Subcutaneous adipose tissue (tissue), 4 donors: ENCODE results near the gene WFDC1. TPM values are rescaled to one million over a fixed set of nuclear protein-coding genes. Genes with fewer than 3 reads are reported as not detected.

ENCODE experiments used
- CTCF ChIP-seq: fragments of 450-650 bp; IDR thresholded peaks from one replicate; pipeline ENCODE4 v1.5.1; 2016; ENCODE audit warnings: low read depth, mild to moderate bottlenecking, control low read depth, antibody characterized with exemption, moderate library complexity
- total RNA-seq, 4 donors: library from RNA; depleted of rRNA; stranded (reverse); fragments of >200 nt; gene quantifications; one replicate each; pipeline ENCODE4 v1.1.0, GENCODE V29; 2016

The WFDC1 gene
- total RNA-seq, 4 donors from 2014 or later = 0.38 to 0.98 (median 0.44) TPM; not detected in 1

GRCh38 chr16:84329843-84330684, 35.4 kb downstream of the WFDC1 start:
- TF ChIP-seq CTCF = no peak

- no peak for TF ChIP-seq CTCF
Observed at GRCh38 chr16:84330685-84331050, 36.0 kb downstream of the WFDC1 start.

GRCh38 chr16:84331998-84332780, 37.5 kb downstream of the WFDC1 start:
- TF ChIP-seq CTCF = no peak

GRCh38 chr16:84332975-84333684, 38.5 kb downstream of the WFDC1 start:
- no peak for TF ChIP-seq CTCF

- TF ChIP-seq CTCF = no peak
Observed at GRCh38 chr16:84334058-84334457, 39.4 kb downstream of the WFDC1 start.

- no peak for TF ChIP-seq CTCF
Observed at GRCh38 chr16:84334482-84334881, 39.8 kb downstream of the WFDC1 start.

GRCh38 chr16:84339311-84339710, 44.6 kb downstream of the WFDC1 start:
- TF ChIP-seq CTCF = no peak
